ENCODE data around the gene APOF.
A peak's percentile ranks its signal among the peaks of the same experiment; 100 is the strongest.
"Not testable (repeated sequence)": the region's sequence is repeated elsewhere in the genome, so short reads cannot be mapped to it uniquely, and the experiment has no call there.

Gene APOF, protein sequence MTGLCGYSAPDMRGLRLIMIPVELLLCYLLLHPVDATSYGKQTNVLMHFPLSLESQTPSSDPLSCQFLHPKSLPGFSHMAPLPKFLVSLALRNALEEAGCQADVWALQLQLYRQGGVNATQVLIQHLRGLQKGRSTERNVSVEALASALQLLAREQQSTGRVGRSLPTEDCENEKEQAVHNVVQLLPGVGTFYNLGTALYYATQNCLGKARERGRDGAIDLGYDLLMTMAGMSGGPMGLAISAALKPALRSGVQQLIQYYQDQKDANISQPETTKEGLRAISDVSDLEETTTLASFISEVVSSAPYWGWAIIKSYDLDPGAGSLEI

DNA sequence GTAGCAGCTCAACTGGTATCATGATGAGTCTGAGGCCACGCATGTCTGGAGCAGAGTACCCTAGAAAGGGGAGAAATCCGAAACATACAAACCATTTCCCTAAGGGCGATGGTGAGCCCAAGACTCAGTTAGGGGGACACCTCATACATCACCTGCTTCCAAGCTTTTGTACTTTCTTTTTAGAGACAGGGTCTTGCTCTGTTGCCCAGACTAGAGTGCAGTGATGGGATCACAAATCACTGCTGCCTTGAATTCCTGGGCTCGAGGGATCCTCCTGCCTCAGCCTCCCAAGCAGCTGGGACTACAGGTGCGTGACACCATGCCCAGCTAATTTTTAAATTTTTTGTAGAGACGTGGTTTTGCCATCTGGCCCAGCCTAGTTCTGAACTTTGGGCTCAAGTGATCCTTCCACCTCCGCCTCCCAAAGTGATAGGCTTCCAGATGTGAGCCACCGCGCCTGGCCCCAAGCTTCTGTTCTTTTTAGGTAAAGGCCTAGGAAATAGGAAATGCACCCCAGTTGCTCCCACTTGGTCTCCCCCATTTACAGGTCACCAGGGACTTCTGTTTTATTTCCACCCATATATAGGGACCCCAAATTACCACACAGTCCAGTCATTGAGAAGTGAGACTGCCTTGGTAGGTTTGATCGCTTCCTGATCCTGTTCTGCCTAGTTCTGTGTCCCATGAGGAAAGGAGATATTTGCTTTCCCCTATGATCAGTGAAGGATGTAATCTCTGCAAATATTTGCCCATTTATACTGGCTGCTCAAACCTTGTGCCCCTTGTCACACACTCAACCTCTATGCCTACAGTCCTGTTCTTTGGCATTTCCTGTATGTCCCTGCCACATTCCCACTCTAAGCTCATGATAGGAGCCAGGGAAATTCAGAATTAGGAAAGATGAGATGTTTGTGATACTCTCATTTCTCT lies at the start of gene APOF:
TSS of gene APOF (minus strand) at position 728 of the 930 bp plus-strand sequence. CDS start at position 616, 112 bp downstream.
- ATAC-seq = no peak

- no peak for ATAC-seq
Measured at GRCh38 chr12:56411781-56412639, 49.4 kb upstream of the APOF start.

DNA sequence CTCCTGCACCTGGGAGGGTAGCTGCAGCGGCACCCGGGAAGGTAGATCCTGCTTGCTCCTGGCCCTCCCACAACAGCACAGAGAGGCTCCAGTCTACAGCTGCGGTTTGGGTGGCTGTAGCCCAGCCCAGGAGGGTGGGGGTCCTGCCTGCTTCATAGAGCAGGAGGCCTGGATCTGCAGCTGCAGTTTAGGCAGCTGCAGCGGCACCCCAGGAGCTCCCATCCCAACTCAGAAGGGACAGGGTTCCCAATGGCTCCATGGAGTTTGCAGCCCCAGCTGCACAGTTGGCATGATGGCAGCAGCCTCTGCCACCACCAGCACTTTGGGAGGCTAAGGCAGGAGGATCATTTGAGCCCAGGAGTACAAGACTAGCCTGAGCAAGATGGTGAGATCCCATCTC lies 48.1 kb upstream of the APOF start:
- no peak for ATAC-seq

DNA sequence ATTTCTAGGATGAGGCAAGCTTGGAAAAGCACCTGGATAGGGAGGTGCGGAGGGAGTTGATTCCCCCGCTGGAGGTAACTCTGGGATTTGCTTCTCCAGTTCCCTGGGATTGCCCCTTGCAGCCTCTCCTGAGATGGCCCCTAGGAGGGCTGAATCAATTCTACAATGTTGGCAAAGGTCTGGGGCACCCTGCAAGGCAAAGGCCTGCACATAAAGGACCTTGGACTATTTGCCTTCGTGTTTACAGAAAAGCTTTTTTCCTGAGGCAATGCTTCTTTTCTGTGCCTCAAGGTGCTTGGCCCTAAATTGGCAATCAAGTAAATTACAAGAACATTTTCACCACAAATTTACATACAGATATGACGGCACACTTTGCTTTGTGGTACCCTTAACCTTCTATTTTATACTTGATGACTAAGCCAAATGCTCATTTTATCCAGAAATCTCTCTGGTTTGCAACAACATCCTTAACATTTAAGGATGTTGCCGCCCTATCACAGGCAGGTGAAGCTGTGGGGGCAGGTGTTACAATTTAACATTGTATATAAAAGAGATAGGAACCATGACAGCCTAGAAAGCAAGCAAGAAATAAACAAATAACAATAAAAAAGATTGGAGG lies 46.3 kb upstream of the APOF start:
- ATAC-seq = peak; percentile 51 to 55

GRCh38 chr12:56404227-56404626 lies 41.6 kb upstream of the APOF start:
- not testable (repeated sequence) for ATAC-seq

- ATAC-seq = not testable (repeated sequence)
Measured at GRCh38 chr12:56401612-56402011, 39.0 kb upstream of the APOF start.

DNA sequence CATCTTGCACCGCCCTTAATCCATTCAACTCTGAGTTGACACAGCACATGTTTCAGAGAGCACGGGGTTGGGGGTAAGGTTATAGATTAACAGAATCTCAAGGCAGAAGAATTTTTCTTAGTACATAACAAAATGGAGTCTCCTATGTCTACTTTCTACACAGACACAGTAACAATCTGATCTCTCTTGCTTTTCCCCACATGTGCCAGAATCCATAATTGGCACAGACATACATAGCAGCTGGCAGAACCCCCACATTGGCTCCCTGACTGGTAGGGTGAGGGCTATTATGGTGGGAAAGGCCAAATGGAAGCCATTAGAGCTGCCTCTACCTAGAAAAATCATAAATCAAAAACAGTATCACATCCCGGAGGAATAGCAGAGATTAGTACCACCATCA lies 38.5 kb upstream of the APOF start:
- not testable (repeated sequence) for ATAC-seq

- not testable (repeated sequence) for ATAC-seq
Measured at GRCh38 chr12:56399466-56399865, 36.8 kb upstream of the APOF start.

- ATAC-seq = no peak
Measured at GRCh38 chr12:56398324-56398723, 35.7 kb upstream of the APOF start.

- no peak for ATAC-seq
Measured at GRCh38 chr12:56392331-56392730, 29.7 kb upstream of the APOF start.

DNA sequence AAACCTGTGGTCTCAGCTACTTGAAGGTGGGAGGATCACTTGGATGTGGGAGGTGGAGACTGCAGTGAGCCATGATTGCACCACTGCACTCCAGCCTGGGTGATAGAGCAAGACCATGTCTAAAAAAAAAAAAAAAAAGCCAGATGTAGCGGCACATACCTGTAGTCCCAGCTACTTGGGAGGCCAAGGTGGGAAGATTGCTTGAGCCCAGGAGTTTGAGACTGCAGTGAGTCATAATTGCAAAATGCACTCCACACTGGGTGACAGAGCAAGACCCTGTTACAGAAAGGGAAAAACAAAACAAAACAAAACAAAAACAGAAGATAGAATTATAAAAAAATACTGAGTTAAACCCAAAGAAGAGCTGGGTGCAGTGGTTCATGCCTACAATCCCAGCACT lies 29.1 kb upstream of the APOF start:
- ATAC-seq = no peak

GRCh38 chr12:56389412-56389811 lies 26.8 kb upstream of the APOF start:
- no peak for ATAC-seq

- no peak for ATAC-seq
Measured at GRCh38 chr12:56387152-56387736, 24.6 kb upstream of the APOF start.

- ATAC-seq = no peak
Measured at GRCh38 chr12:56385873-56386272, 23.2 kb upstream of the APOF start.

- no peak for ATAC-seq
Measured at GRCh38 chr12:56382611-56383010, 20.0 kb upstream of the APOF start.

DNA sequence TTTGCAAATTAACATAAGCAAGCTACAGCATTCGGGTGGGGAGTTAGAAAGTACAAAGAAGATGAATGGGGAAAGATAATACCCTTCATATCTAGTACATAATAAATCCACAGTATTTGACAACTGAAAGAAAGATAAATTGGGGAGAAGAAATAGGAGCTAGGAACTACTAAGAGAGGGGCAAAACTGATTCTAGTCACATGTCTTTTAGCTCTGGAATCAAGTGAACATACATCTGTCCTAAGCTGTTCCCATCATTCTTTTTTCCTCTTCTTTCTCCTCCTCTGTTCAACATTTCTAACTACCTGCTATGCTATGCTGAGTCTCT lies 15.3 kb upstream of the APOF start:
- ATAC-seq = no peak

GRCh38 chr12:56377310-56377988 lies 14.8 kb upstream of the APOF start:
- peak in 1 of 2 donors; percentile 77 for ATAC-seq

DNA sequence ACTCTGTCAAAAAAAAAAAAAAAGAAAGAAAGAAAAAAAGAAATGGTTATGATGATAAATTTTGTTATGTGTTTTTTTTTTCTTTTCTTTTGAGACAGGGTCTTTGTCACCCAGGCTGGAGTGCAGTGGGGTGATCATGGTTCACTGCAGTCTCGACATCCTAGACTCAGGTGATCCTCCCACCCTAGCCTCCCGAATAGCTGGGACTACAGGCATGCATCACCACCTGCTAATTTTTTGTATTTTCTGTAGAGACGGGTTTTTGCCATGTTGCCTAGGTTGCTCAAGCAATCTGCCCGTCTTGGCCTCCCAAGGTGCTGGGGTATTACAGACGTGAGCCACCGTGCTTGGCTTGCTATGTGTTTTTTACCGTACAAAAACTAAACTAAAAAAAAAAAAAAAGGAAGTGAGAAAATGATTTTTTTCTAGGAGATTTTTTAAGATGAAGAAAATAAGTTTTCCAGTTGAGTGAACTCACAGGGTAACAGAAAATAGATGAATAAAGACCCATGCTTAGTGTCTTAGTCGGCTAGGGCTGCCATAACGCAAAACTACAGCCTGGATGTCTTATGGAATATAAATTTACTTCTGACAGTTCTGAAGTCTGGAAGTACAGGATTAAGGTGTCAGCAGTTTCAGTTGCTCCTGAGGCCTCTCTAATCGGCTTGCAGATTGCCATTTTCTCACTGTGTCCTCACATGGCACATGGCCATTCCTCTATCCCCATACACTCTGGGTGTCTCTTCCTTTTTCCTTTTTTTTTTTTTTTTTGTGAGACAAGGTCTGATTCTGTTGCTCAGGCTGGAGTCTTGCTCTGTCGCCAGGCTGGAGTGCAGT lies 13.2 kb upstream of the APOF start:
- no peak for ATAC-seq

GRCh38 chr12:56374726-56375597 lies 12.3 kb upstream of the APOF start:
- no peak for ATAC-seq

- no peak for ATAC-seq
Measured at GRCh38 chr12:56373515-56373914, 10.9 kb upstream of the APOF start.
